GM06990 (cell line): ENCODE results near the gene MTHFD1L.

Experiments used
- DNase-seq: peaks from one replicate; pipeline ENCODE4 v3.0.0-alpha.2; 2011; ENCODE audit not compliant: insufficient read length; ENCODE audit errors: extremely low read depth
- H3K27me3 ChIP-seq: replicated peaks from 2 replicates; pipeline ENCODE4 v1.6.0; 2011; ENCODE audit warnings: low read length; ENCODE audit not compliant: control insufficient read depth, insufficient read depth
- H3K36me3 ChIP-seq: 2 replicates; pipeline ENCODE4 v1.5.1; 2011; ENCODE audit warnings: low read length; ENCODE audit not compliant: control insufficient read depth, insufficient read depth
- H3K4me3 ChIP-seq: replicated peaks from 2 replicates; pipeline ENCODE4 v1.5.1; 2011; ENCODE audit warnings: low read depth, mild to moderate bottlenecking, control low read depth, low read length
- TF ChIP-seq, protein P1 (sequence below): IDR thresholded peaks from 2 replicates; pipeline ENCODE4 v1.5.1; 2011; ENCODE audit warnings: low read length, control low read depth, mild to moderate bottlenecking, inconsistent platforms; ENCODE audit not compliant: insufficient read depth, poor library complexity, severe bottlenecking

The MTHFD1L gene

DNA sequence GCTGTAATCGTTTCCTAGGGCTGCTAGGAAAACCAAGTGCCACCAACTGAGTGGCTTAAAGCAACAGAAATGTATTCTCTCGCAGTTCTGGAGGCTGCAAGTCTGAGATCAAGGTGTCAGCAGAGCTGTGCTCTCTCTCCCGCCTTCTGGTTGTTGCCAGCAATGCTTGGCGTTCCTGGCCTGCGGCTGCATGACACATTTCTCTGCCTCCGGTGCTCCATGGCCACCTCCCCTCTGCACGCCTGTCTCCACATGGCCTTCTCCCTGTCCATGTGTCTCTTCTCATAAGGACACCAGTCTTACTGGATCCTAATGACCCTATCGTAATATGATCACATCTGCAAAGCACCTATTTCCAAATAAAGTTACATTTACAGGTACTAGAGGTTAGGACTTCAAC lies 282.6 kb downstream of the MTHFD1L start:
- Histone ChIP-seq H3K4me3 (no peak overlapping the region), H3K27me3 (no peaks in the 10 kb centered on the region; the same call in 1 of the 2 replicates), H3K36me3 (no peaks in the 10 kb centered on the region)
- DNase-seq = no peak
- TF ChIP-seq, protein P1, sequence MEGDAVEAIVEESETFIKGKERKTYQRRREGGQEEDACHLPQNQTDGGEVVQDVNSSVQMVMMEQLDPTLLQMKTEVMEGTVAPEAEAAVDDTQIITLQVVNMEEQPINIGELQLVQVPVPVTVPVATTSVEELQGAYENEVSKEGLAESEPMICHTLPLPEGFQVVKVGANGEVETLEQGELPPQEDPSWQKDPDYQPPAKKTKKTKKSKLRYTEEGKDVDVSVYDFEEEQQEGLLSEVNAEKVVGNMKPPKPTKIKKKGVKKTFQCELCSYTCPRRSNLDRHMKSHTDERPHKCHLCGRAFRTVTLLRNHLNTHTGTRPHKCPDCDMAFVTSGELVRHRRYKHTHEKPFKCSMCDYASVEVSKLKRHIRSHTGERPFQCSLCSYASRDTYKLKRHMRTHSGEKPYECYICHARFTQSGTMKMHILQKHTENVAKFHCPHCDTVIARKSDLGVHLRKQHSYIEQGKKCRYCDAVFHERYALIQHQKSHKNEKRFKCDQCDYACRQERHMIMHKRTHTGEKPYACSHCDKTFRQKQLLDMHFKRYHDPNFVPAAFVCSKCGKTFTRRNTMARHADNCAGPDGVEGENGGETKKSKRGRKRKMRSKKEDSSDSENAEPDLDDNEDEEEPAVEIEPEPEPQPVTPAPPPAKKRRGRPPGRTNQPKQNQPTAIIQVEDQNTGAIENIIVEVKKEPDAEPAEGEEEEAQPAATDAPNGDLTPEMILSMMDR = no peak

DNA sequence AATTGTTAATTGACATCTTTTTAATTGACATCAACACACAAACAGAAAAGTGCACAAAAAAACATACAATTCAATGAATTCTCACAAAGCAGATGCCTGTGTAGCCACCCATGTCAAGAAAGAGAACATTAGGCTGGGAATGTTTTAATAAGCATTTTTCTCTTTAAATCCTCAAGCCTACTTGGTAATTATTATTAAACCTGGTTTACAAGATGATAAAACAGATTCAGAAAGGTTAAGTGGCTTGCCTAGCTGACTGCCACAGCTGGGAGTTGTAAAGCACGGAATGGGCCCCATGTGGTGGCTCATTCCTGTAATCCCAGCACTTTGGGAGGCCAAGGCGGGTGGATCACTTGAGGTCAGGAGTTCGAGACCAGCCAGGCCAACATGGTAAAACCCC lies 284.3 kb downstream of the MTHFD1L start:
- H3K36me3 ChIP-seq = no peaks in the 10 kb centered on the region
- no peaks in the 10 kb centered on the region; the same call in 1 of the 2 replicates for H3K27me3 ChIP-seq
- no peak overlapping the region for H3K4me3 ChIP-seq
- TF ChIP-seq, protein P1 = no peak
- no peak for DNase-seq
